ENCODE results near the gene TSPAN17. TPM values are rescaled to one million over a fixed set of nuclear protein-coding genes. Genes with fewer than 3 reads are reported as not detected.
A peak's percentile ranks its signal among the peaks of the same experiment; 100 is the strongest.

TSPAN17 gene
- total and polyA plus RNA-seq, 7 donors = 22.5 to 51.9 (median 25.8) TPM

GRCh38 chr5:176639981-176640380, 7.3 kb upstream of the TSPAN17 start:
- H3K27me3 ChIP-seq (ENCODE audit: insufficient read depth in 3 of 3, low read length in 2 of 3) = no peaks in the 10 kb centered on the region
- no peaks in the 10 kb centered on the region for H3K36me3 ChIP-seq (ENCODE audit: insufficient read depth in 1 of 2, low read depth in 1 of 2)
- ATAC-seq = peak; percentile 97 to 99 (median 99)
- no peak overlapping the region for H3K4me3 ChIP-seq
- TF ChIP-seq CTCF (IDR thresholded peaks at IDR 0.05) = no peak
- H3K9me3 ChIP-seq = no peaks in the 10 kb centered on the region
- WGBS, 3 donors = 9 to 23% (median 12%) methylated on average over 4 of the region's 4 CpGs
- peak; percentile 79 to 95 for DNase-seq
- intact Hi-C loops (cut with DNase I) = no loop called here
- peaks cover 5% of the 10 kb centered on the region for H3K4me1 ChIP-seq
- H3K27ac ChIP-seq = peak overlapping the region; percentile 70

- H3K9me3 ChIP-seq = no peaks in the 10 kb centered on the region
- intact Hi-C loops (cut with DNase I) = no loop called here
- TF ChIP-seq CTCF (IDR thresholded peaks at IDR 0.05) = no peak
- peaks cover 5% of the 10 kb centered on the region for H3K4me1 ChIP-seq
- ATAC-seq = no peak
- H3K36me3 ChIP-seq (ENCODE audit: insufficient read depth in 1 of 2, low read depth in 1 of 2) = no peaks in the 10 kb centered on the region
- WGBS, 3 donors = 74 to 83% (median 77%) methylated on average over 4 of the region's 4 CpGs
- H3K4me3 ChIP-seq = no peak overlapping the region
- DNase-seq = no peak
- peak overlapping the region; percentile 40 for H3K27ac ChIP-seq
- H3K27me3 ChIP-seq (ENCODE audit: insufficient read depth in 3 of 3, low read length in 2 of 3) = no peaks in the 10 kb centered on the region
Observed at GRCh38 chr5:176640616-176641015, 6.7 kb upstream of the TSPAN17 start.

- Histone ChIP-seq H3K9me3 (no peaks in the 10 kb centered on the region), H3K27me3 (ENCODE audit: insufficient read depth in 3 of 3, low read length in 2 of 3) (no peaks in the 10 kb centered on the region), H3K36me3 (ENCODE audit: insufficient read depth in 1 of 2, low read depth in 1 of 2) (no peaks in the 10 kb centered on the region), H3K4me3 (no peak overlapping the region), H3K4me1 (peaks cover 8% of the 10 kb centered on the region), H3K27ac (no peak overlapping the region)
- DNase-seq (no peak), ATAC-seq (no peak)
- intact Hi-C loops (cut with DNase I) = no loop called here
- WGBS, 3 donors = 42 to 59% (median 48%) methylated on average over 9 to 15 of the region's 15 CpGs
- TF ChIP-seq CTCF (IDR thresholded peaks at IDR 0.05) = no peak
Observed at GRCh38 chr5:176642675-176643490, 4.4 kb upstream of the TSPAN17 start.

GRCh38 chr5:176643491-176644219, 3.6 kb upstream of the TSPAN17 start:
- no peak for TF ChIP-seq CTCF (IDR thresholded peaks at IDR 0.05)
- WGBS, 3 donors = 77 to 87% (median 82%) methylated on average over 11 of the region's 11 CpGs
- intact Hi-C loops (cut with DNase I) = no loop called here
- Histone ChIP-seq H3K4me3 (no peak overlapping the region), H3K27me3 (ENCODE audit: insufficient read depth in 3 of 3, low read length in 2 of 3) (no peaks in the 10 kb centered on the region), H3K36me3 (ENCODE audit: insufficient read depth in 1 of 2, low read depth in 1 of 2) (no peaks in the 10 kb centered on the region), H3K4me1 (peaks cover 16% of the 10 kb centered on the region), H3K27ac (no peak overlapping the region), H3K9me3 (no peaks in the 10 kb centered on the region)
- DNase-seq (no peak), ATAC-seq (no peak)

Measured in psoas muscle (tissue), 8 donors.